ENCODE measurements around the gene RPAP3. TPM values are rescaled to one million over a fixed set of nuclear protein-coding genes. Genes with fewer than 3 reads are reported as not detected.

Gene RPAP3
- total and polyA plus RNA-seq, 7 experiments from 2014 or later, result 28.5 to 51.3 (median 43.9) TPM

GRCh38 chr12:47721431-47721973, 15.7 kb upstream of the RPAP3 start:
- ATAC-seq, result no peak
- peak overlapping the region in 1 of 10 donors; percentile 2 for H3K4me3 Mint-ChIP-seq

GRCh38 chr12:47718531-47718930, 12.7 kb upstream of the RPAP3 start:
- Histone ChIP-seq H3K36me3 (ENCODE audit: control insufficient read depth in 2 of 3, insufficient read depth in 3 of 3, low read length in 3 of 3) (no peaks in the 10 kb centered on the region), H3K4me3 (ENCODE audit: low read length) (no peak overlapping the region), H3K4me1 (ENCODE audit: control insufficient read depth in 2 of 2, insufficient read depth in 2 of 2, low read length in 2 of 2) (peaks cover 15 to 25% of the 10 kb centered on the region in 2 donors), H3K9me3 (ENCODE audit: control insufficient read depth in 2 of 3, low read length in 3 of 3) (no peaks in the 10 kb centered on the region), H3K27ac (ENCODE audit: low read depth, low read length) (no peak overlapping the region), H3K27me3 (ENCODE audit: control insufficient read depth in 2 of 2, insufficient read depth in 2 of 2, low read length in 2 of 2) (no peaks in the 10 kb centered on the region)
- no peak overlapping the region for H3K4me3 Mint-ChIP-seq
- H3K27me3 Mint-ChIP-seq, result no peaks in the 10 kb centered on the region
- ChIA-PET POLR2A (interaction anchor here (0.6 to 1.3 kb wide), 2 partner anchors 12 to 27 kb away, joined by 3 read pairs; no protein-coding TSS in a partner anchor), CTCF (interaction anchor here (0.8 to 7.0 kb wide), 11 partner anchors 13 to 231 kb away, joined by 3 to 56 read pairs (median 4); partner anchors contain the start of gene SLC48A1)
- ATAC-seq, result no peak
- H3K9me3 Mint-ChIP-seq, result no peaks in the 10 kb centered on the region
- H3K27ac Mint-ChIP-seq, result peak overlapping the region; percentile 76 to 95 (median 93)
- peak in 1 of 9 donors; percentile 4 for DNase-seq
- intact Hi-C loops (cut with micrococcal nuclease), result loop anchor here in 1 of 2 donors (5.0 to 10.0 kb wide), 2 partner anchors 244 to 386 kb away; partner anchors contain the start of genes SENP1 and TMEM106C
- peaks cover 0 to 19% (median 0%) of the 10 kb centered on the region in 5 donors for H3K36me3 Mint-ChIP-seq
- H3K4me1 Mint-ChIP-seq, result peaks cover 27 to 46% (median 41%) of the 10 kb centered on the region in 7 donors

More at GRCh38 chr12:47721431-47721973, 15.7 kb upstream of the RPAP3 start:
- intact Hi-C loops (cut with micrococcal nuclease), result no loop called here
- H3K27me3 Mint-ChIP-seq, result no peaks in the 10 kb centered on the region
- CTCF ChIA-PET, result interaction anchor here (2.4 to 3.9 kb wide), 2 partner anchors 20 to 22 kb away, joined by 12 to 13 read pairs; no protein-coding TSS in a partner anchor
- peaks cover 0 to 25% (median 0%) of the 10 kb centered on the region in 5 donors for H3K36me3 Mint-ChIP-seq
- H3K9me3 Mint-ChIP-seq, result no peaks in the 10 kb centered on the region
- Histone ChIP-seq H3K36me3 (ENCODE audit: control insufficient read depth in 2 of 3, insufficient read depth in 3 of 3, low read length in 3 of 3) (no peaks in the 10 kb centered on the region), H3K4me1 (ENCODE audit: control insufficient read depth in 2 of 2, insufficient read depth in 2 of 2, low read length in 2 of 2) (peaks cover 15 to 17% of the 10 kb centered on the region in 2 donors), H3K4me3 (ENCODE audit: low read length) (no peak overlapping the region), H3K9me3 (ENCODE audit: control insufficient read depth in 2 of 3, low read length in 3 of 3) (no peaks in the 10 kb centered on the region), H3K27me3 (ENCODE audit: control insufficient read depth in 2 of 2, insufficient read depth in 2 of 2, low read length in 2 of 2) (no peaks in the 10 kb centered on the region), H3K27ac (ENCODE audit: low read depth, low read length) (no peak overlapping the region)
- H3K4me1 Mint-ChIP-seq, result peaks cover 24 to 39% (median 32%) of the 10 kb centered on the region in 7 donors
- DNase-seq, result no peak
- H3K27ac Mint-ChIP-seq, result peak overlapping the region in 4 of 9 donors; percentile 14 to 38 (median 20)
- POLR2A ChIA-PET, result interaction anchor here (0.6 kb wide), 1 partner anchor 97 kb away, joined by 4 read pairs; no protein-coding TSS in a partner anchor

GRCh38 chr12:47717443-47718193, 11.8 kb upstream of the RPAP3 start:
- H3K27ac ChIP-seq (ENCODE audit: low read depth, low read length), result peak overlapping the region; percentile 60
- H3K36me3 Mint-ChIP-seq, result peaks cover 0 to 18% (median 0%) of the 10 kb centered on the region in 5 donors

GRCh38 chr12:47717046-47717442, 11.2 kb upstream of the RPAP3 start:
- H3K27me3 ChIP-seq (ENCODE audit: control insufficient read depth in 2 of 2, insufficient read depth in 2 of 2, low read length in 2 of 2), result no peaks in the 10 kb centered on the region
- peaks cover 10 to 25% of the 10 kb centered on the region in 2 donors for H3K4me1 ChIP-seq (ENCODE audit: control insufficient read depth in 2 of 2, insufficient read depth in 2 of 2, low read length in 2 of 2)
- POLR2A ChIA-PET, result interaction anchor here (0.6 to 1.3 kb wide), 2 partner anchors 10 to 24 kb away, joined by 3 read pairs; no protein-coding TSS in a partner anchor
- Mint-ChIP-seq H3K27me3 (no peaks in the 10 kb centered on the region), H3K4me1 (peaks cover 24 to 46% (median 39%) of the 10 kb centered on the region in 7 donors), H3K27ac (peak overlapping the region in 8 of 9 donors; percentile 26 to 95 (median 92)), H3K36me3 (peaks cover 0 to 15% (median 0%) of the 10 kb centered on the region in 5 donors), H3K4me3 (peak overlapping the region in 1 of 10 donors; percentile 56), H3K9me3 (no peaks in the 10 kb centered on the region)
- no peaks in the 10 kb centered on the region for H3K9me3 ChIP-seq (ENCODE audit: control insufficient read depth in 2 of 3, low read length in 3 of 3)
- intact Hi-C loops (cut with micrococcal nuclease), result loop anchor here in 1 of 2 donors (5.0 to 10.0 kb wide), 2 partner anchors 245 to 388 kb away; partner anchors contain the start of genes SENP1 and TMEM106C
- DNase-seq, result no peak
- no peak for ATAC-seq
- H3K36me3 ChIP-seq (ENCODE audit: control insufficient read depth in 2 of 3, insufficient read depth in 3 of 3, low read length in 3 of 3), result no peaks in the 10 kb centered on the region
- CTCF ChIA-PET, result interaction anchor here (0.6 to 7.1 kb wide), 9 partner anchors 10 to 123 kb away, joined by 3 to 67 read pairs (median 5); partner anchors contain the start of gene SLC48A1
- H3K27ac ChIP-seq (ENCODE audit: low read depth, low read length), result no peak overlapping the region
- H3K4me3 ChIP-seq (ENCODE audit: low read length), result no peak overlapping the region

More at GRCh38 chr12:47717443-47718193, 11.8 kb upstream of the RPAP3 start:
- peak overlapping the region in 9 of 10 donors; percentile 9 to 60 (median 55) for H3K4me3 Mint-ChIP-seq
- no peaks in the 10 kb centered on the region for H3K27me3 Mint-ChIP-seq
- peak; percentile 34 to 83 (median 71) for DNase-seq
- no peaks in the 10 kb centered on the region for H3K27me3 ChIP-seq (ENCODE audit: control insufficient read depth in 2 of 2, insufficient read depth in 2 of 2, low read length in 2 of 2)
- intact Hi-C loops (cut with micrococcal nuclease), result loop anchor here in 1 of 2 donors (5.0 to 10.0 kb wide), 2 partner anchors 245 to 387 kb away; partner anchors contain the start of genes SENP1 and TMEM106C
- ATAC-seq, result peak; percentile 89
- no peaks in the 10 kb centered on the region for H3K9me3 ChIP-seq (ENCODE audit: control insufficient read depth in 2 of 3, low read length in 3 of 3)
- H3K9me3 Mint-ChIP-seq, result no peaks in the 10 kb centered on the region
- no peak overlapping the region for H3K4me3 ChIP-seq (ENCODE audit: low read length)
- ChIA-PET POLR2A (interaction anchor here (0.6 to 1.3 kb wide), 3 partner anchors 11 to 450 kb away, joined by 3 read pairs; no protein-coding TSS in a partner anchor), CTCF (interaction anchor here (0.7 to 7.0 kb wide), 15 partner anchors 14 to 232 kb away, joined by 3 to 56 read pairs (median 4); partner anchors contain the start of gene SLC48A1)
- peaks cover 26 to 46% (median 41%) of the 10 kb centered on the region in 7 donors for H3K4me1 Mint-ChIP-seq
- peaks cover 15 to 25% of the 10 kb centered on the region in 2 donors for H3K4me1 ChIP-seq (ENCODE audit: control insufficient read depth in 2 of 2, insufficient read depth in 2 of 2, low read length in 2 of 2)
- H3K27ac Mint-ChIP-seq, result peak overlapping the region; percentile 76 to 95 (median 93)
- H3K36me3 ChIP-seq (ENCODE audit: control insufficient read depth in 2 of 3, insufficient read depth in 3 of 3, low read length in 3 of 3), result no peaks in the 10 kb centered on the region

- H3K27ac Mint-ChIP-seq, result peak overlapping the region in 4 of 9 donors; percentile 26 to 93 (median 74)
- Histone ChIP-seq H3K4me3 (ENCODE audit: low read length) (no peak overlapping the region), H3K27me3 (ENCODE audit: control insufficient read depth in 2 of 2, insufficient read depth in 2 of 2, low read length in 2 of 2) (no peaks in the 10 kb centered on the region), H3K4me1 (ENCODE audit: control insufficient read depth in 2 of 2, insufficient read depth in 2 of 2, low read length in 2 of 2) (peaks cover under 1 to 25% of the 10 kb centered on the region in 2 donors), H3K27ac (ENCODE audit: low read depth, low read length) (no peak overlapping the region), H3K9me3 (ENCODE audit: control insufficient read depth in 2 of 3, low read length in 3 of 3) (no peaks in the 10 kb centered on the region), H3K36me3 (ENCODE audit: control insufficient read depth in 2 of 3, insufficient read depth in 3 of 3, low read length in 3 of 3) (no peaks in the 10 kb centered on the region)
- H3K4me3 Mint-ChIP-seq, result peak overlapping the region in 2 of 10 donors; percentile 13 to 64
- peaks cover 0 to 8% (median 0%) of the 10 kb centered on the region in 5 donors for H3K36me3 Mint-ChIP-seq
- no peaks in the 10 kb centered on the region for H3K9me3 Mint-ChIP-seq
- CTCF ChIA-PET, result interaction anchor here (0.6 to 7.1 kb wide), 22 partner anchors 8 to 684 kb away, joined by 3 to 67 read pairs (median 5); partner anchors contain the start of genes RAPGEF3, RPAP3 and SLC48A1
- no peaks in the 10 kb centered on the region for H3K27me3 Mint-ChIP-seq
- intact Hi-C loops (cut with micrococcal nuclease), result loop anchor here (1.0 to 10.0 kb wide), 18 partner anchors 10 to 902 kb away; partner anchors contain the start of genes RPAP3 (in 1 of the 2), SENP1 (in 1 of the 2), TMEM106C (in 1 of the 2) and VDR (in 1 of the 2)
- peak in 1 of 9 donors; percentile 20 for DNase-seq
- POLR2A ChIA-PET, result interaction anchor here (0.5 to 1.9 kb wide), 8 partner anchors 9 to 522 kb away, joined by 3 to 8 read pairs (median 3); partner anchors contain the start of gene RPAP3
- peaks cover 17 to 37% (median 29%) of the 10 kb centered on the region in 7 donors for H3K4me1 Mint-ChIP-seq
- ATAC-seq, result no peak
These were observed 10.2 kb upstream of the RPAP3 start for GRCh38 chr12:47715877-47716548.

All from naive thymus-derived CD4-positive, alpha-beta T cell (primary cell).